ENCODE results near the gene TJAP1.

- TF ChIP-seq, protein P1, sequence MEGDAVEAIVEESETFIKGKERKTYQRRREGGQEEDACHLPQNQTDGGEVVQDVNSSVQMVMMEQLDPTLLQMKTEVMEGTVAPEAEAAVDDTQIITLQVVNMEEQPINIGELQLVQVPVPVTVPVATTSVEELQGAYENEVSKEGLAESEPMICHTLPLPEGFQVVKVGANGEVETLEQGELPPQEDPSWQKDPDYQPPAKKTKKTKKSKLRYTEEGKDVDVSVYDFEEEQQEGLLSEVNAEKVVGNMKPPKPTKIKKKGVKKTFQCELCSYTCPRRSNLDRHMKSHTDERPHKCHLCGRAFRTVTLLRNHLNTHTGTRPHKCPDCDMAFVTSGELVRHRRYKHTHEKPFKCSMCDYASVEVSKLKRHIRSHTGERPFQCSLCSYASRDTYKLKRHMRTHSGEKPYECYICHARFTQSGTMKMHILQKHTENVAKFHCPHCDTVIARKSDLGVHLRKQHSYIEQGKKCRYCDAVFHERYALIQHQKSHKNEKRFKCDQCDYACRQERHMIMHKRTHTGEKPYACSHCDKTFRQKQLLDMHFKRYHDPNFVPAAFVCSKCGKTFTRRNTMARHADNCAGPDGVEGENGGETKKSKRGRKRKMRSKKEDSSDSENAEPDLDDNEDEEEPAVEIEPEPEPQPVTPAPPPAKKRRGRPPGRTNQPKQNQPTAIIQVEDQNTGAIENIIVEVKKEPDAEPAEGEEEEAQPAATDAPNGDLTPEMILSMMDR (conservative IDR thresholded peaks at IDR 0.05) = no peak
- no peak for TF ChIP-seq ZFX (IDR thresholded peaks at IDR 0.05)
Measured at GRCh38 chr6:43493833-43494232, 16.5 kb downstream of the TJAP1 start.

Data from C4-2B (cell line).